Ishikawa (cell line): ENCODE results near the gene ARPP21.

ENCODE experiments used
- CEBPB ChIP-seq: IDR thresholded peaks from 2 replicates; pipeline ENCODE4 v1.6.1; 2012
- EP300 ChIP-seq: IDR thresholded peaks from 2 replicates; pipeline ENCODE4 v1.6.1; 2012; ENCODE audit warnings: borderline replicate concordance
- YY1 ChIP-seq: IDR thresholded peaks from 2 replicates; pipeline ENCODE4 v1.6.1; 2012; ENCODE audit warnings: low read depth
- ZBTB7A ChIP-seq: IDR thresholded peaks from 2 replicates; pipeline ENCODE4 v1.6.1; 2012; ENCODE audit warnings: low read depth
- TF ChIP-seq, protein P1 (sequence below): IDR thresholded peaks from 2 replicates; pipeline ENCODE4 v1.6.1; 2012

DNA sequence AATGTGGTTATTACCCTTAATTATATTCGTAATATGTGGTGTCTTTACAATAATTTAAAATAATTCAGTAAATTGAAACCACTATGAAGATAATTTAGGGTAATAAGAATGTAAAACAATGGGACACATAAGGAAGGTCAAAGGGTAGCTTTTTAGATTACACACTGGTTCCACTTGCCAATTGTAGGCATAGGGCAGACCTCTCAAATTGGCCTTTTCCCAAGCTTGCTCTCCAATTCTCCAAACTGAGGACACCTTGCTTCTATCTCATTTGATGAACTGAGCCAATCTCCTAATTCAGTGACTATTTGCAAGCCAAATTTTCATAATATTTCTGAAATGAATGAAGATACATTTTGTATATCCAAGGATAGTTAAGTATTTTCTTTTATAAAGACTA is 151.4 kb downstream of the ARPP21 start:
- TF ChIP-seq CEBPB (no peak), YY1 (no peak), EP300 (no peak), ZBTB7A (no peak)
- TF ChIP-seq, protein P1, sequence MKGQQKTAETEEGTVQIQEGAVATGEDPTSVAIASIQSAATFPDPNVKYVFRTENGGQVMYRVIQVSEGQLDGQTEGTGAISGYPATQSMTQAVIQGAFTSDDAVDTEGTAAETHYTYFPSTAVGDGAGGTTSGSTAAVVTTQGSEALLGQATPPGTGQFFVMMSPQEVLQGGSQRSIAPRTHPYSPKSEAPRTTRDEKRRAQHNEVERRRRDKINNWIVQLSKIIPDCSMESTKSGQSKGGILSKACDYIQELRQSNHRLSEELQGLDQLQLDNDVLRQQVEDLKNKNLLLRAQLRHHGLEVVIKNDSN, result no peak
